ENCODE results near the gene CRY2. TPM values are rescaled to one million over a fixed set of nuclear protein-coding genes. Genes with fewer than 3 reads are reported as not detected.

CRY2 gene
- total and polyA plus RNA-seq, 12 donors = 16.8 to 131 (median 86.6) TPM

- Histone ChIP-seq H3K9me3 (no peaks in the 10 kb centered on the region), H3K36me3 (peaks cover 0 to 68% (median 48%) of the 10 kb centered on the region in 9 donors), H3K27ac (no peak overlapping the region), H3K4me1 (peaks cover 0 to 4% (median 0%) of the 10 kb centered on the region in 9 donors), H3K27me3 (no peaks in the 10 kb centered on the region), H3K4me3 (no peak overlapping the region)
- WGBS, 2 donors = 66 to 85% methylated on average over 9 of the region's 9 CpGs
- no peak for TF ChIP-seq CTCF (IDR thresholded peaks at IDR 0.05)
- intact Hi-C loops (cut with DNase I) = no loop called here
- DNase-seq = no peak
- no peak for ATAC-seq
Observed at GRCh38 chr11:45910623-45911022, 63.3 kb downstream of the CRY2 start.

GRCh38 chr11:45913514-45913913 lies 66.2 kb downstream of the CRY2 start:
- no peak overlapping the region for H3K27ac ChIP-seq
- no peak for TF ChIP-seq CTCF (IDR thresholded peaks at IDR 0.05)
- intact Hi-C loops (cut with DNase I) = no loop called here
- H3K36me3 ChIP-seq = peaks cover 0 to 75% (median 48%) of the 10 kb centered on the region in 9 donors
- H3K9me3 ChIP-seq = no peaks in the 10 kb centered on the region
- H3K27me3 ChIP-seq = no peaks in the 10 kb centered on the region
- 96 to 97% methylated on average over 19 of the region's 19 CpGs for WGBS, 2 donors
- no peak for DNase-seq
- H3K4me1 ChIP-seq = peaks cover 9 to 19% (median 15%) of the 10 kb centered on the region in 9 donors
- no peak for ATAC-seq
- no peak overlapping the region for H3K4me3 ChIP-seq

GRCh38 chr11:45913942-45914635 lies 66.8 kb downstream of the CRY2 start:
- intact Hi-C loops (cut with DNase I) = no loop called here
- no peak for DNase-seq
- H3K27me3 ChIP-seq = no peaks in the 10 kb centered on the region
- no peak for ATAC-seq
- no peaks in the 10 kb centered on the region for H3K9me3 ChIP-seq
- WGBS, 2 donors = 89 to 90% methylated on average over 22 of the region's 22 CpGs
- H3K36me3 ChIP-seq = peaks cover 0 to 72% (median 48%) of the 10 kb centered on the region in 9 donors
- no peak overlapping the region for H3K4me3 ChIP-seq
- peaks cover 9 to 25% (median 18%) of the 10 kb centered on the region in 9 donors for H3K4me1 ChIP-seq
- no peak overlapping the region for H3K27ac ChIP-seq
- TF ChIP-seq CTCF (IDR thresholded peaks at IDR 0.05) = no peak

DNA sequence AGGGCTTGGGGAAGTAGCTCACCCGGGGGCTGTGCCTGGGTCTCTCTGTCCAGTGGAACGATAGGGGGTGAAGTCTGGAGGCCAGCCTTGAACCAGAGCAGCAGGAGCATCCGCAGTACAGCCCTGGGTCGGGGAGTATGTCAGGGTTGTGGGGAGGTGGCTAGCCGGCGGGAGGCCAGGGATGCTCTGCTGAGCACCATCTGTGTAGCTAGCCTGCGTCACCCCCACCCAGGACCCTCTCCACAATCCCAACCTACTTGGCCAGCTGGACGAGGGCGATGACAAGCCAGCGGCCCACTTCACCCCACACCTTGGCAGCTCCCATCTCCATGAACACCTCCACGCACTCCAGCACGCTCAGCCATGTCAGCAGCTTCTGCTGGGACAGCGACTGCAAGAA lies 68.2 kb downstream of the CRY2 start:
- no peaks in the 10 kb centered on the region for H3K9me3 ChIP-seq
- peaks cover 0 to 58% (median 38%) of the 10 kb centered on the region in 9 donors for H3K36me3 ChIP-seq
- DNase-seq (no peak), ATAC-seq (no peak)
- H3K27ac ChIP-seq = no peak overlapping the region
- peaks cover 10 to 38% (median 22%) of the 10 kb centered on the region in 9 donors for H3K4me1 ChIP-seq
- intact Hi-C loops (cut with DNase I) = loop anchor here in 3 of 10 donors (5.0 kb wide), 3 partner anchors 53 to 73 kb away; partner anchors contain the start of gene CRY2 (in 1 of the 3)
- WGBS, 2 donors = 83 to 88% methylated on average over 13 of the region's 13 CpGs
- TF ChIP-seq CTCF (IDR thresholded peaks at IDR 0.05) = no peak
- H3K4me3 ChIP-seq = no peak overlapping the region
- H3K27me3 ChIP-seq = no peaks in the 10 kb centered on the region

Measured in heart right ventricle (tissue), 16 donors.